ENCODE measurements around the gene CAB39. TPM values are rescaled to one million over a fixed set of nuclear protein-coding genes. Genes with fewer than 3 reads are reported as not detected.

Gene CAB39
- total RNA-seq, 2 donors from 2014 or later = 93.3 to 137 TPM

- no peaks in the 10 kb centered on the region for H3K27me3 Mint-ChIP-seq
- H3K4me3 Mint-ChIP-seq = no peak overlapping the region
- no peak overlapping the region for H3K27ac Mint-ChIP-seq
- ATAC-seq (replicated peaks) = no peak
- no peaks in the 10 kb centered on the region for H3K9me3 Mint-ChIP-seq
- H3K4me1 Mint-ChIP-seq = peaks cover 44% of the 10 kb centered on the region
- H3K36me3 Mint-ChIP-seq (ENCODE audit: low read depth) = peaks cover 97% of the 10 kb centered on the region
These were observed 51.7 kb downstream of the CAB39 start for GRCh38 chr2:230764346-230764745.

GRCh38 chr2:230765611-230766300 lies 53.1 kb downstream of the CAB39 start:
- no peaks in the 10 kb centered on the region for H3K9me3 Mint-ChIP-seq
- H3K36me3 Mint-ChIP-seq (ENCODE audit: low read depth) = peaks cover 95% of the 10 kb centered on the region
- H3K4me3 Mint-ChIP-seq = no peak overlapping the region
- H3K27me3 Mint-ChIP-seq = no peaks in the 10 kb centered on the region
- ATAC-seq (replicated peaks) = peak; percentile 75
- H3K4me1 Mint-ChIP-seq = peaks cover 38% of the 10 kb centered on the region
- H3K27ac Mint-ChIP-seq = peak overlapping the region; percentile 64

- Mint-ChIP-seq H3K4me3 (peak overlapping the region; percentile 42), H3K4me1 (peaks cover 47% of the 10 kb centered on the region), H3K27me3 (no peaks in the 10 kb centered on the region), H3K36me3 (ENCODE audit: low read depth) (peaks cover 95% of the 10 kb centered on the region), H3K9me3 (no peaks in the 10 kb centered on the region), H3K27ac (peak overlapping the region; percentile 64)
- peak; percentile 53 for ATAC-seq (replicated peaks)
These were observed 55.3 kb downstream of the CAB39 start for GRCh38 chr2:230767862-230768388.

- peaks cover 96% of the 10 kb centered on the region for H3K36me3 Mint-ChIP-seq (ENCODE audit: low read depth)
- no peaks in the 10 kb centered on the region for H3K9me3 Mint-ChIP-seq
- H3K27ac Mint-ChIP-seq = peak overlapping the region; percentile 55
- H3K27me3 Mint-ChIP-seq = no peaks in the 10 kb centered on the region
- H3K4me3 Mint-ChIP-seq = peak overlapping the region; percentile 22
- peaks cover 56% of the 10 kb centered on the region for H3K4me1 Mint-ChIP-seq
- ATAC-seq (replicated peaks) = no peak
These were observed 58.2 kb downstream of the CAB39 start for GRCh38 chr2:230770804-230771203.

- peak overlapping the region; percentile 29 for H3K4me3 Mint-ChIP-seq
- H3K27ac Mint-ChIP-seq = no peak overlapping the region
These were observed 59.5 kb downstream of the CAB39 start for GRCh38 chr2:230772156-230772555.

GRCh38 chr2:230773039-230773773 lies 60.6 kb downstream of the CAB39 start:
- H3K4me3 Mint-ChIP-seq = no peak overlapping the region
- peak overlapping the region; percentile 37 for H3K27ac Mint-ChIP-seq
- peaks cover 52% of the 10 kb centered on the region for H3K4me1 Mint-ChIP-seq
- no peaks in the 10 kb centered on the region for H3K9me3 Mint-ChIP-seq
- H3K36me3 Mint-ChIP-seq (ENCODE audit: low read depth) = peaks cover 94% of the 10 kb centered on the region
- peak; percentile 48 for ATAC-seq (replicated peaks)
- no peaks in the 10 kb centered on the region for H3K27me3 Mint-ChIP-seq

More at GRCh38 chr2:230772156-230772555, 59.5 kb downstream of the CAB39 start:
- no peak for ATAC-seq (replicated peaks)
- Mint-ChIP-seq H3K9me3 (no peaks in the 10 kb centered on the region), H3K36me3 (ENCODE audit: low read depth) (peaks cover 94% of the 10 kb centered on the region), H3K27me3 (no peaks in the 10 kb centered on the region), H3K4me1 (peaks cover 54% of the 10 kb centered on the region)

- no peaks in the 10 kb centered on the region for H3K27me3 Mint-ChIP-seq
- no peaks in the 10 kb centered on the region for H3K9me3 Mint-ChIP-seq
- peak; percentile 53 for ATAC-seq (replicated peaks)
- peaks cover 94% of the 10 kb centered on the region for H3K36me3 Mint-ChIP-seq (ENCODE audit: low read depth)
- peaks cover 50% of the 10 kb centered on the region for H3K4me1 Mint-ChIP-seq
- peak overlapping the region; percentile 77 for H3K27ac Mint-ChIP-seq
- no peak overlapping the region for H3K4me3 Mint-ChIP-seq
These were observed 61.8 kb downstream of the CAB39 start for GRCh38 chr2:230774348-230774951.

GRCh38 chr2:230775737-230776136 lies 63.1 kb downstream of the CAB39 start:
- H3K36me3 Mint-ChIP-seq (ENCODE audit: low read depth) = peaks cover 93% of the 10 kb centered on the region
- H3K4me3 Mint-ChIP-seq = no peak overlapping the region
- ATAC-seq (replicated peaks) = no peak
- H3K27me3 Mint-ChIP-seq = no peaks in the 10 kb centered on the region
- peaks cover 58% of the 10 kb centered on the region for H3K4me1 Mint-ChIP-seq
- no peak overlapping the region for H3K27ac Mint-ChIP-seq
- no peaks in the 10 kb centered on the region for H3K9me3 Mint-ChIP-seq

GRCh38 chr2:230777721-230778120 lies 65.1 kb downstream of the CAB39 start:
- Mint-ChIP-seq H3K9me3 (no peaks in the 10 kb centered on the region), H3K36me3 (ENCODE audit: low read depth) (peaks cover 93% of the 10 kb centered on the region), H3K27ac (peak overlapping the region; percentile 89), H3K4me1 (peaks cover 60% of the 10 kb centered on the region), H3K27me3 (no peaks in the 10 kb centered on the region), H3K4me3 (peak overlapping the region; percentile 65)
- no peak for ATAC-seq (replicated peaks)

GRCh38 chr2:230778350-230779063 lies 65.9 kb downstream of the CAB39 start:
- H3K36me3 Mint-ChIP-seq (ENCODE audit: low read depth) = peaks cover 93% of the 10 kb centered on the region
- peak overlapping the region; percentile 89 for H3K27ac Mint-ChIP-seq
- ATAC-seq (replicated peaks) = peak; percentile 33
- H3K4me3 Mint-ChIP-seq = peak overlapping the region; percentile 65
- H3K4me1 Mint-ChIP-seq = peaks cover 52% of the 10 kb centered on the region
- H3K27me3 Mint-ChIP-seq = no peaks in the 10 kb centered on the region
- H3K9me3 Mint-ChIP-seq = no peaks in the 10 kb centered on the region

GRCh38 chr2:230779126-230779525 lies 66.5 kb downstream of the CAB39 start:
- Mint-ChIP-seq H3K27ac (peak overlapping the region; percentile 89), H3K4me3 (peak overlapping the region; percentile 65), H3K36me3 (ENCODE audit: low read depth) (peaks cover 94% of the 10 kb centered on the region), H3K4me1 (peaks cover 53% of the 10 kb centered on the region), H3K9me3 (no peaks in the 10 kb centered on the region), H3K27me3 (no peaks in the 10 kb centered on the region)
- ATAC-seq (replicated peaks) = peak; percentile 71

- Mint-ChIP-seq H3K27me3 (no peaks in the 10 kb centered on the region), H3K4me1 (peaks cover 53% of the 10 kb centered on the region), H3K36me3 (ENCODE audit: low read depth) (peaks cover 94% of the 10 kb centered on the region), H3K27ac (peak overlapping the region; percentile 89), H3K4me3 (peak overlapping the region; percentile 65), H3K9me3 (no peaks in the 10 kb centered on the region)
- ATAC-seq (replicated peaks) = no peak
These were observed 67.0 kb downstream of the CAB39 start for GRCh38 chr2:230779607-230780006.

- Mint-ChIP-seq H3K4me3 (peak overlapping the region; percentile 65), H3K4me1 (peaks cover 60% of the 10 kb centered on the region), H3K27me3 (no peaks in the 10 kb centered on the region), H3K36me3 (ENCODE audit: low read depth) (peaks cover 90% of the 10 kb centered on the region), H3K9me3 (no peaks in the 10 kb centered on the region), H3K27ac (peak overlapping the region; percentile 89)
- ATAC-seq (replicated peaks) = peak; percentile 87
These were observed 68.6 kb downstream of the CAB39 start for GRCh38 chr2:230781130-230781797.
